Measurements from ENCODE around the gene SERPINB11. TPM values are rescaled to one million over a fixed set of nuclear protein-coding genes. Genes with fewer than 3 reads are reported as not detected.
A peak's percentile ranks its signal among the peaks of the same experiment; 100 is the strongest.

Gene SERPINB11
- total RNA-seq, 6 experiments from 2014 or later: not detected

GRCh38 chr18:63679820-63680606, 22.7 kb upstream of the SERPINB11 start:
- TF ChIP-seq CTCF (IDR thresholded peaks at IDR 0.05): no peak
- H3K4me3 Mint-ChIP-seq: no peak overlapping the region
- H3K9me3 Mint-ChIP-seq: no peaks in the 10 kb centered on the region
- H3K27ac Mint-ChIP-seq: no peak overlapping the region
- no peak for DNase-seq
- peaks cover 5% of the 10 kb centered on the region; the same call in 1 of the 2 replicates for H3K36me3 Mint-ChIP-seq (ENCODE audit: low read depth)
- no peaks in the 10 kb centered on the region for H3K27me3 Mint-ChIP-seq (ENCODE audit: insufficient read depth)
- H3K4me1 Mint-ChIP-seq (ENCODE audit: low read depth): peaks cover 65% of the 10 kb centered on the region

GRCh38 chr18:63681449-63682340, 21.1 kb upstream of the SERPINB11 start:
- peaks cover 74% of the 10 kb centered on the region for H3K4me1 Mint-ChIP-seq (ENCODE audit: low read depth)
- peak overlapping the region; percentile 99 for H3K27ac Mint-ChIP-seq
- H3K9me3 Mint-ChIP-seq: no peaks in the 10 kb centered on the region
- H3K36me3 Mint-ChIP-seq (ENCODE audit: low read depth): peaks cover 5% of the 10 kb centered on the region; the same call in 1 of the 2 replicates
- TF ChIP-seq CTCF (IDR thresholded peaks at IDR 0.05): no peak
- no peak overlapping the region for H3K4me3 Mint-ChIP-seq
- DNase-seq: no peak
- H3K27me3 Mint-ChIP-seq (ENCODE audit: insufficient read depth): no peaks in the 10 kb centered on the region

GRCh38 chr18:63683152-63683551, 19.6 kb upstream of the SERPINB11 start:
- H3K9me3 Mint-ChIP-seq: no peaks in the 10 kb centered on the region
- DNase-seq: peak; percentile 95
- H3K4me3 Mint-ChIP-seq: peak overlapping the region; percentile 84
- no peak for TF ChIP-seq CTCF (IDR thresholded peaks at IDR 0.05)
- H3K27ac Mint-ChIP-seq: peak overlapping the region; percentile 99
- H3K36me3 Mint-ChIP-seq (ENCODE audit: low read depth): peaks cover 5% of the 10 kb centered on the region; the same call in 1 of the 2 replicates
- H3K4me1 Mint-ChIP-seq (ENCODE audit: low read depth): peaks cover 69% of the 10 kb centered on the region
- no peaks in the 10 kb centered on the region for H3K27me3 Mint-ChIP-seq (ENCODE audit: insufficient read depth)

GRCh38 chr18:63683890-63684289, 18.9 kb upstream of the SERPINB11 start:
- Mint-ChIP-seq H3K27ac (peak overlapping the region; percentile 99), H3K36me3 (ENCODE audit: low read depth) (peaks cover 5% of the 10 kb centered on the region; the same call in 1 of the 2 replicates), H3K27me3 (ENCODE audit: insufficient read depth) (no peaks in the 10 kb centered on the region), H3K4me1 (ENCODE audit: low read depth) (peaks cover 66% of the 10 kb centered on the region), H3K9me3 (no peaks in the 10 kb centered on the region), H3K4me3 (peak overlapping the region; percentile 7; the same call in 1 of the 2 replicates)
- TF ChIP-seq CTCF (IDR thresholded peaks at IDR 0.05): no peak
- DNase-seq: no peak

GRCh38 chr18:63684718-63685117, 18.0 kb upstream of the SERPINB11 start:
- Mint-ChIP-seq H3K9me3 (peaks cover under 1% of the 10 kb centered on the region; the same call in 1 of the 2 replicates), H3K36me3 (ENCODE audit: low read depth) (peaks cover 5% of the 10 kb centered on the region; the same call in 1 of the 2 replicates), H3K4me1 (ENCODE audit: low read depth) (peaks cover 66% of the 10 kb centered on the region), H3K27me3 (ENCODE audit: insufficient read depth) (no peaks in the 10 kb centered on the region), H3K27ac (no peak overlapping the region), H3K4me3 (no peak overlapping the region)
- DNase-seq: no peak
- TF ChIP-seq CTCF (IDR thresholded peaks at IDR 0.05): no peak
